ENCODE measurements around the gene CCDC40.

DNA sequence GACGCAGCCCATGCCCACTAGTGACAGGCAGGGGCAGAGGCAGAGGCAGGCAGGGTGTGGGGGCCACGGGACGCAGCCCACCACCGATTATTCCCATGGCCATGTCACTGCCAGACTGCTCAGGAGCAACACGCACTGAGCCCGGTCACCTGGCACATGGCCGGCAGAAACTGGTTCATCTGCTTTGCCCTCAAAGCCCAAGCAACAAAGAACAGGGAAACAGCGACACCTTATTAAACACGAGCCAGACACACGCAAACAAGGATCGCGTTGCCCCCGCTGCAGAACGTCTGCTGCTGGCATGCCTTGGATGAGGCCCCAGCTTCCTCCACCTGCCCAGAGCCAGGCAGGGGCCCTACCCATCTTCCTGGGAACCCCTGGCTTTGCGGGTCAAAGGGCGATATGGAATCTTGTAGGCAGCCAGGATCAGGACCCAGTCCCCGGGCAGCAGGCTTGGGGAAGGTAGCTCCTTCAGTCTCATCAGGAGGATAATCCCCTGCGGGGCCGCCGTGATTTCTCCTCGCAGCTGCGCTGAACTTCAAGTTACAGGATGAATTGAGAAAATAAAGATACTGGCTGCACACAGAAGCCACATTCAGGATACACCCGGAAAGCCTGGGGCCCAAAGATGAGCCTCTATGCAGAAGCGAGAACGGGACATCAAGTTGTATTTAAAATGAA is 5.6 kb upstream of the CCDC40 start:
- TF ChIP-seq POLR2AphosphoS5 (IDR thresholded peaks at IDR 0.05) (no peak), CTCF (IDR thresholded peaks at IDR 0.05) (no peak), POLR2A (IDR thresholded peaks at IDR 0.05) (no peak), EP300 (IDR thresholded peaks at IDR 0.05) (no peak)
